Colon (tissue), 2 donors: ENCODE measurements around the gene MMUT.
"Not testable (repeated sequence)": the region's sequence is repeated elsewhere in the genome, so short reads cannot be mapped to it uniquely, and the experiment has no call there.

ENCODE experiments used
- FAIRE-seq: peaks from 2 replicates; lab custom pipeline; 2012; peaks lifted over from hg19 to GRCh38; lab: Jason Lieb, UNC
- donor health status: control.
- donor health status: control.

Gene MMUT

DNA sequence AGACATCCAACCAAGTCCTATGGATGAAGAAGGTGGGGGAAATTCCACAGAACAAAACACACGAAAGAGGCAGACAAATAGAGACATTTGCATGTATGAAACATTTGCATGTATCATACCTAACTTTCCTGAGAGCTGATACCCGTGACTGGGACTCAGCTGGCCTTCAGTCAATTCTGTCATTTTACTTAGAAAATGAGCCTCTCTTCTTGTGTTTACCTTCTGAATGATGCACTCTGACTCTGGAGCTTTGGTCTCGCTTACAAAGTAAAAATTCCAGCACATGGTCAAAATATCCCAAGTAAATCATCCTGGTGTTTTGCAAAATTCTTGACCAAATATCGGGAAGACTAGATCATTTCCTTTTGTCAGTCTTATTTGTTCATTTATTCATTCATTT is 46.9 kb downstream of the MMUT start:
- no peak for FAIRE-seq

DNA sequence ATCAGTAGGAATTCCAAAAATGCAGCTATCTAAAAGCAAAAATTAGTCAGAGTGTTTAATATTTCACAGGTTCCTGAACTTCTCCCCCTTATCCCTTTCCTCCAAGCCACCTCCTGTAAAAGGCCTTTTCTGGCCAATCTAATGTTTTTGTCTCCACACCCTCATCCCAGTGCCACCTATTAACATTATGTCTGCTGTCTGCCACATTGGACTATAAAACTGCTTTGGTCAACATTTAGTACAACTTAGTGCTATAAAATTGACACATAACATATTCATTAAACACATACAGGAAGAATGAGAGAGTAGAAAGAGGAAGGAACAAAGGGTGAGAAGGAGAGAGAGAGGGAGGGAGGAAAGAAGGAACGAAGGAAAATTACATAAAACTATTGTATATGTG is 47.7 kb downstream of the MMUT start:
- FAIRE-seq, result no peak

DNA sequence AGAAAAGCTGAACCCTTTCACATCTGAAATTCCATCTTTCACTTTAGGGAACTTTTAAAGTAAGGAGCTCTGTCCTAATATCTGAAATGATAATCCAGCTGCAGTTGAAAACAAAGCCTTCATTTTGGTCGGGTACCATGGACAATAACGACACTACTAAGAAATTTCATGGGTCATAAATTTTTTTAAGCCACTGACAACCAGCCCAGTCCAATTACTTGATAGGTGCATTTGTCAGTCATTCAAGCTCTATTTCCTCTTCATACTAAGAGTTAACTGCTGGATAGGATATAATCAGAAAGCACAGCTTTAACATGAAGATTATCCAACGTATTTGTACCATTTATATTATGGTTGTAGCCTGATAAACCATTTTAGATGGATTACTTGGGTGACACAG is 52.5 kb downstream of the MMUT start:
- no peak for FAIRE-seq

- no peak for FAIRE-seq
These were observed 53.0 kb downstream of the MMUT start for GRCh38 chr6:49409951-49410542.

GRCh38 chr6:49406250-49406970 is 56.6 kb downstream of the MMUT start:
- no peak for FAIRE-seq

GRCh38 chr6:49401063-49401462 is 62.0 kb downstream of the MMUT start:
- no peak for FAIRE-seq

DNA sequence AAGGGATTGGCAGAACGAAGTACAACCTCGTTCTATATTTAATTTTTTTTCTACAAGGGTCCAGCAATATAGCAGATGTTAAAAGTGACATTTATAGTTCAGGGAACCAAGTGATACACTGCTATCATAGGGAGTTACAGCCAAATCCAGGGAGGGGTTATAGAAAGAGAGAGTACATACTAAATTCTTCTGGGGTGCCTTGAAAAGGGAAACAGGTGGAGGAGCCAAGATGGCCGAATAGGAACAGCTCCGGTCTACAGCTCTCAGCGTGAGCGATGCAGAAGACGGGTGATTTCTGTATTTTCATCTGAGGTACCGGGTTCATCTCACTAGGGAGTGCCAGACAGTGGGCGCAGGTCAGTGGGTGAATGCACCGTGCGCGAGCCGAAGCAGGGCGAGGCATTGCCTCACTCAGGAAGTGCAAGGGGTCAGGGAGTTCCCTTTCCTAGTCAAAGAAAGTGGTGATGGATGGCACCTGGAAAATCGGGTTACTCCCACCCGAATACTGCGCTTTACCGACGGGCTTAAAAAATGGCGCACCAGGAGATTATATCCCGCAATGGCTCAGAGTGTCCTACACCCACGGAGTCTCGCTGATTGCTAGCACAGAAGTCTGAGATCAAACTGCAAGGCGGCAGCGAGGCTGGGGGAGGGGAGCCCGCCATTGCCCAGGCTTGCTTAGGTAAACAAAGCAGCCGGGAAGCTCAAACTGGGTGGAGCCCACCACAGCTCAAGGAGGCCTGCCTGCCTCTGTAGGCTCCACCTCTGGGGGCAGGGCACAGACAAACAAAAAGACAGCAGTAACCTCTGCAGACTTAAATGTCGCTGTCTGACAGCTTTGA is 76.2 kb downstream of the MMUT start:
- FAIRE-seq, result not testable (repeated sequence)

- FAIRE-seq, result no peak
These were observed 78.1 kb downstream of the MMUT start for GRCh38 chr6:49384904-49385303.
